COR-L47 (cell line): ENCODE results near the gene EMX2.

Experiments
- DNase-seq: peaks from one replicate; lab custom pipeline; 2025; lab: John Stamatoyannopoulos, UW

Gene EMX2

GRCh38 chr10:117544711-117545140 is 2.2 kb downstream of the EMX2 start:
- DNase-seq, result no peak

GRCh38 chr10:117545141-117546019 is 2.8 kb downstream of the EMX2 start:
- DNase-seq, result no peak

GRCh38 chr10:117546020-117546580 is 3.6 kb downstream of the EMX2 start:
- no peak for DNase-seq

- DNase-seq, result no peak
Measured at GRCh38 chr10:117546581-117547015, 4.1 kb downstream of the EMX2 start.

GRCh38 chr10:117547016-117547715 is 4.6 kb downstream of the EMX2 start:
- DNase-seq, result no peak

GRCh38 chr10:117547716-117548668 is 5.4 kb downstream of the EMX2 start:
- no peak for DNase-seq

GRCh38 chr10:117549100-117549585 is 6.6 kb downstream of the EMX2 start:
- no peak for DNase-seq

- no peak for DNase-seq
Measured at GRCh38 chr10:117550076-117550475, 7.5 kb downstream of the EMX2 start.

GRCh38 chr10:117550599-117551329 is 8.2 kb downstream of the EMX2 start:
- DNase-seq, result no peak

GRCh38 chr10:117551330-117552155 is 9.0 kb downstream of the EMX2 start:
- DNase-seq, result no peak

- DNase-seq, result no peak
Measured at GRCh38 chr10:117552156-117552631, 9.6 kb downstream of the EMX2 start.

GRCh38 chr10:117552701-117553141 is 10.2 kb downstream of the EMX2 start:
- no peak for DNase-seq

GRCh38 chr10:117553142-117553814 is 10.7 kb downstream of the EMX2 start:
- no peak for DNase-seq

GRCh38 chr10:117553815-117554172 is 11.2 kb downstream of the EMX2 start:
- DNase-seq, result no peak

GRCh38 chr10:117554241-117554814 is 11.8 kb downstream of the EMX2 start:
- no peak for DNase-seq

GRCh38 chr10:117555017-117555416 is 12.5 kb downstream of the EMX2 start:
- DNase-seq, result no peak

- no peak for DNase-seq
Measured at GRCh38 chr10:117555863-117556262, 13.3 kb downstream of the EMX2 start.

- DNase-seq, result no peak
Measured at GRCh38 chr10:117556356-117556755, 13.8 kb downstream of the EMX2 start.

- no peak for DNase-seq
Measured at GRCh38 chr10:117559712-117560111, 17.2 kb downstream of the EMX2 start.
